Measurements from ENCODE around the gene ZC3H12C. TPM values are rescaled to one million over a fixed set of nuclear protein-coding genes. Genes with fewer than 3 reads are reported as not detected.

Gene ZC3H12C
- total and polyA plus RNA-seq, 2 of the 4 experiments (the other 2 are of a cell fraction), result 4.2 to 15.8 TPM

- TF ChIP-seq BHLHE40 (IDR thresholded peaks at IDR 0.05; ENCODE audit: low read depth, low read length), result no peak
Measured at GRCh38 chr11:110196884-110197420, 103.8 kb downstream of the ZC3H12C start (continued).

- no peaks in the 10 kb centered on the region for H3K27me3 ChIP-seq (ENCODE audit: control insufficient read depth, insufficient read depth, low read length)
- H2BK5ac ChIP-seq (ENCODE audit: low read depth, low read length, poor library complexity, severe bottlenecking), result no peak overlapping the region
- H2BK120ac ChIP-seq (ENCODE audit: low read depth, low read length), result peak overlapping the region; percentile 63; the same call in 1 of the 2 replicates
- peak overlapping the region; percentile 62 for H2BK20ac ChIP-seq (ENCODE audit: low read depth, low read length)
- DNase-seq (peak; percentile 63), ATAC-seq (ENCODE audit: low read depth) (no peak)
- no peak overlapping the region for H4K8ac ChIP-seq (ENCODE audit: low read depth in 2 of 2, low read length in 2 of 2)
- peaks cover 26% of the 10 kb centered on the region for H3K4me1 ChIP-seq (ENCODE audit: control insufficient read depth, insufficient read depth, low read length)
- no peak overlapping the region for H3K4me3 ChIP-seq (ENCODE audit: insufficient read depth, low read depth, low read length)
- BruUV-seq (replicated peaks), result no TSS peak
- H4K20me1 ChIP-seq (ENCODE audit: insufficient read depth, low read length), result no peaks in the 10 kb centered on the region
- H3K14ac ChIP-seq (replicated peaks; ENCODE audit: low read depth, low read length), result no peak overlapping the region
- H4K91ac ChIP-seq (ENCODE audit: insufficient read depth, low read depth, low read length), result no peak overlapping the region; the same call in 1 of the 2 replicates
- H2AK9ac ChIP-seq (replicated peaks; ENCODE audit: low read depth, low read length, poor library complexity), result no peak overlapping the region
- no peak overlapping the region for H4K5ac ChIP-seq (ENCODE audit: low read depth, low read length)
- POLR2A ChIA-PET (ENCODE audit: unreplicated experiment), result no interaction called here
- no peak overlapping the region for H3K27ac ChIP-seq (ENCODE audit: insufficient read depth, low read length)
- dilution Hi-C loops (cut with HindIII; ENCODE audit: low sequenced_read_pairs, unreplicated experiment), result no loop called here
- H3K23ac ChIP-seq (ENCODE audit: low read depth, low read length), result peak overlapping the region; percentile 13; the same call in 1 of the 2 replicates
- H3K9me1 ChIP-seq (ENCODE audit: insufficient read depth, low read length), result peaks cover 20% of the 10 kb centered on the region
- no peak overlapping the region for H3K18ac ChIP-seq (ENCODE audit: low read depth, low read length)
- H2AFZ ChIP-seq (replicated peaks; ENCODE audit: low read length, poor library complexity), result no peak overlapping the region
- no peaks in the 10 kb centered on the region for H3K36me3 ChIP-seq (ENCODE audit: control insufficient read depth, insufficient read depth, low read length)
- in situ Hi-C loops (cut with MboI; ENCODE audit: low sequenced_read_pairs), result loop anchor here (25.0 kb wide), 1 partner anchor 236 kb away; no protein-coding TSS in a partner anchor
- H3K4ac ChIP-seq (ENCODE audit: low read depth, low read length), result peak overlapping the region; percentile 24; the same call in 1 of the 2 replicates
- H3K56ac ChIP-seq (ENCODE audit: extremely low read depth, insufficient read depth, low read length), result no peak overlapping the region
- H2BK15ac ChIP-seq (ENCODE audit: low read depth, low read length), result peak overlapping the region; percentile 76; the same call in 1 of the 3 replicates
- peak overlapping the region; percentile 68; the same call in 1 of the 2 replicates for H2AK5ac ChIP-seq (ENCODE audit: low read depth, low read length)
- no peaks in the 10 kb centered on the region for H3K9me3 ChIP-seq (ENCODE audit: control insufficient read depth, insufficient read depth, low read length)
- no peak overlapping the region for H3K9ac ChIP-seq (ENCODE audit: low read depth, low read length)
- no peaks in the 10 kb centered on the region; a peak in 1 of 4 replicates for H3K79me1 ChIP-seq (ENCODE audit: low read depth in 1 of 2, low read length in 2 of 2)
- no peak overlapping the region for H3K4me2 ChIP-seq (ENCODE audit: low read depth, low read length)
- WGBS, 2 experiments (ENCODE audit: extremely low coverage in 2 of 2, insufficient read length in 1 of 2), result 92% methylated on average over 6 of the region's 9 CpGs; no CpG with 5 or more reads in 1 of the 2 experiments
- CTCF ChIA-PET, result interaction anchor here (0.6 kb wide), 1 partner anchor 259 kb away, joined by 4 read pairs; no protein-coding TSS in a partner anchor
- intact Hi-C loops (cut with micrococcal nuclease), result loop anchor here (5.0 to 10.0 kb wide), 2 partner anchors 106 to 343 kb away; partner anchors contain the start of gene ZC3H12C
- TF ChIP-seq MAFK (IDR thresholded peaks at IDR 0.05; ENCODE audit: low read depth, low read length) (no peak), SMC3 (IDR thresholded peaks at IDR 0.05; ENCODE audit: low read depth, low read length) (no peak), CEBPB (IDR thresholded peaks at IDR 0.05; ENCODE audit: low read depth, low read length) (no peak), MXI1 (IDR thresholded peaks at IDR 0.05; ENCODE audit: borderline replicate concordance, low read depth, low read length) (no peak), RCOR1 (IDR thresholded peaks at IDR 0.05; ENCODE audit: insufficient replicate concordance, low read length) (no peak), RAD21 (IDR thresholded peaks at IDR 0.05; ENCODE audit: low read length) (no peak), BHLHE40 (IDR thresholded peaks at IDR 0.05; ENCODE audit: low read depth, low read length) (no peak), RFX5 (IDR thresholded peaks at IDR 0.05; ENCODE audit: low read depth, low read length) (no peak), FOS (IDR thresholded peaks at IDR 0.05; ENCODE audit: low read depth, low read length) (no peak), POLR2A (IDR thresholded peaks at IDR 0.05; ENCODE audit: low read depth, low read length) (no peak), ELK1 (IDR thresholded peaks at IDR 0.05; ENCODE audit: borderline replicate concordance, low read depth, low read length) (no peak), USF2 (IDR thresholded peaks at IDR 0.05; ENCODE audit: low read depth, low read length) (no peak)
Measured at GRCh38 chr11:110198031-110198729, 105.0 kb downstream of the ZC3H12C start.

All from IMR-90 (cell line).